H1 (cell line): ENCODE measurements around the gene PLXNA4. TPM values are rescaled to one million over a fixed set of nuclear protein-coding genes. Genes with fewer than 3 reads are reported as not detected.

Experiments
- CTCF ChIA-PET: fragments of 300-600 bp; sonication (Branson Sonifier 250); formaldehyde crosslinking; loops from one replicate; lab custom pipeline; 2021; ENCODE audit not compliant: partially characterized antibody; lab: Charles Lee
- POLR2A ChIA-PET: fragments of 300-600 bp; sonication (Branson Sonifier 250); formaldehyde crosslinking; loops from one replicate; lab custom pipeline; 2021; ENCODE audit warnings: inconsistent platforms; ENCODE audit not compliant: partially characterized antibody; lab: Charles Lee
- DNase-seq, 2 experiments: peaks; one replicate each; pipeline versions ENCODE4 v3.0.0 to v3.0.0-alpha.2; 2010 to 2022; ENCODE audit warnings: low spot score in 2 of 2, low read depth in 1 of 2, mixed read lengths in 1 of 2
- FAIRE-seq: peaks from 2 replicates; lab custom pipeline; 2011; peaks lifted over from hg19 to GRCh38; lab: Jason Lieb, UNC
- H2AFZ ChIP-seq: 2 replicates; pipeline ENCODE4 v1.8.1; 2012; ENCODE audit warnings: low read length, inconsistent platforms
- H2AK5ac ChIP-seq: 2 replicates; pipeline ENCODE4 v1.6.1; 2013; ENCODE audit warnings: low read depth, low read length
- H2BK120ac ChIP-seq: replicated peaks from 2 replicates; pipeline ENCODE3; 2013; ENCODE audit warnings: low read depth, low read length, inconsistent platforms
- H2BK12ac ChIP-seq: 2 replicates; pipeline ENCODE4 v1.6.1; 2013; ENCODE audit warnings: low read depth, low read length
- H2BK15ac ChIP-seq: 2 replicates; pipeline ENCODE4 v1.6.1; 2013; ENCODE audit warnings: low read length
- H2BK20ac ChIP-seq: 2 replicates; pipeline ENCODE4 v1.6.1; 2013; ENCODE audit warnings: low read length
- H2BK5ac ChIP-seq: 2 replicates; pipeline ENCODE4 v1.6.1; 2013; ENCODE audit warnings: low read depth, low read length
- H3K14ac ChIP-seq: 2 replicates; pipeline ENCODE4 v1.6.1; 2013; ENCODE audit warnings: inconsistent platforms; ENCODE audit not compliant: insufficient read length
- H3K18ac ChIP-seq: 2 replicates; pipeline ENCODE4 v1.6.1; 2013; ENCODE audit warnings: low read length; ENCODE audit errors: extremely low read depth
- H3K23ac ChIP-seq: 2 replicates; pipeline ENCODE4 v1.6.1; 2013; ENCODE audit warnings: inconsistent platforms; ENCODE audit not compliant: insufficient read length
- H3K23me2 ChIP-seq: 2 replicates; pipeline ENCODE4 v1.6.1; 2013; ENCODE audit warnings: low read depth, low read length
- H3K27ac ChIP-seq: 2 replicates; pipeline ENCODE4 v1.6.1; 2011; ENCODE audit warnings: low read depth, low read length, inconsistent platforms
- H3K27me3 ChIP-seq, 4 experiments: replicated peaks in 1 of 4; 1 replicate in 1 of 4; 2 replicates in 3 of 4; pipeline versions ENCODE4 v1.6.1 to v1.8.1; 2011 to 2013; ENCODE audit warnings: low read length in 3 of 4, mild to moderate bottlenecking in 3 of 4, inconsistent platforms in 2 of 4, mixed read lengths in 2 of 4, moderate library complexity in 1 of 4; ENCODE audit not compliant: control insufficient read depth in 3 of 4, insufficient read depth in 3 of 4; ENCODE audit errors: extremely low read depth in 1 of 4
- H3K36me3 ChIP-seq, 4 experiments: 2 replicates each; pipeline versions ENCODE4 v1.6.1 to v1.8.1; 2011 to 2013; ENCODE audit warnings: mild to moderate bottlenecking in 4 of 4, low read length in 3 of 4, moderate library complexity in 2 of 4, control low read depth in 1 of 4, inconsistent platforms in 1 of 4; ENCODE audit not compliant: insufficient read depth in 4 of 4, control insufficient read depth in 2 of 4
- H3K4ac ChIP-seq: replicated peaks from 2 replicates; pipeline ENCODE3; 2013; ENCODE audit warnings: low read length, low read depth, mixed read lengths, inconsistent platforms; ENCODE audit not compliant: insufficient read length
- H3K4me1 ChIP-seq, 4 experiments: replicated peaks in 1 of 4; 1 replicate in 1 of 4; 2 replicates in 3 of 4; pipeline versions ENCODE4 v1.6.1 to v1.8.1; 2011 to 2013; ENCODE audit warnings: low read length in 3 of 4, inconsistent platforms in 2 of 4, mixed read lengths in 1 of 4; ENCODE audit not compliant: insufficient read depth in 4 of 4, control insufficient read depth in 3 of 4
- H3K4me2 ChIP-seq, 2 experiments: 2 replicates each; pipeline versions ENCODE4 v1.6.1 to v1.8.1; 2011 to 2013; ENCODE audit warnings: low read depth in 2 of 2, low read length in 2 of 2, control low read depth in 1 of 2, inconsistent platforms in 1 of 2, mild to moderate bottlenecking in 1 of 2; ENCODE audit not compliant: insufficient read depth in 1 of 2
- H3K4me3 ChIP-seq, 4 experiments: fragments of 200-600, 300-600 bp in 1 of 4; sonication (generic), shearing (Covaris generic), sonication (Bioruptor Twin) in 1 of 4; 2 replicates each; pipeline versions ENCODE4 v1.5.1 to v1.8.1; 2011 to 2016; ENCODE audit warnings: low read length in 4 of 4, low read depth in 3 of 4, control low read depth in 2 of 4, inconsistent platforms in 2 of 4, mild to moderate bottlenecking in 2 of 4, mixed read lengths in 1 of 4, moderate library complexity in 1 of 4; ENCODE audit not compliant: insufficient read depth in 2 of 4; ENCODE audit errors: extremely low read depth in 1 of 4
- H3K56ac ChIP-seq: replicated peaks from 2 replicates; pipeline ENCODE3; 2013; ENCODE audit warnings: low read depth, mild to moderate bottlenecking, mixed read lengths, low read length, inconsistent platforms; ENCODE audit not compliant: insufficient read length
- H3K79me1 ChIP-seq: 2 replicates; pipeline ENCODE4 v1.6.1; 2013; ENCODE audit warnings: low read depth, low read length, control low read depth
- H3K79me2 ChIP-seq, 2 experiments: 2 replicates each; pipeline versions ENCODE4 v1.6.1 to v1.8.1; 2012 to 2013; ENCODE audit warnings: low read length in 2 of 2, mild to moderate bottlenecking in 2 of 2, inconsistent platforms in 1 of 2; ENCODE audit not compliant: insufficient read depth in 2 of 2, control insufficient read depth in 1 of 2
- H3K9ac ChIP-seq, 4 experiments: replicated peaks in 1 of 4; 1 replicate in 1 of 4; 2 replicates in 3 of 4; pipeline versions ENCODE4 v1.6.1 to v1.8.1; 2011 to 2013; ENCODE audit warnings: low read depth in 3 of 4, low read length in 3 of 4, control low read depth in 2 of 4, mild to moderate bottlenecking in 2 of 4, moderate library complexity in 2 of 4, inconsistent platforms in 1 of 4; ENCODE audit errors: extremely low read depth in 1 of 4
- H3K9me3 ChIP-seq, 2 experiments: 2 replicates each; pipeline versions ENCODE4 v1.6.1 to v1.8.1; 2012 to 2013; ENCODE audit warnings: mild to moderate bottlenecking in 2 of 2, moderate library complexity in 2 of 2, control low read depth in 1 of 2, inconsistent platforms in 1 of 2, low read depth in 1 of 2, low read length in 1 of 2, mixed read lengths in 1 of 2; ENCODE audit not compliant: insufficient read depth in 2 of 2
- H4K20me1 ChIP-seq, 2 experiments: replicated peaks in 1 of 2; 2 replicates each; pipeline versions ENCODE3 to v1.8.1; 2011 to 2013; ENCODE audit warnings: inconsistent platforms in 2 of 2, low read length in 2 of 2, mild to moderate bottlenecking in 1 of 2; ENCODE audit not compliant: insufficient read depth in 2 of 2, control insufficient read depth in 1 of 2
- H4K5ac ChIP-seq: 2 replicates; pipeline ENCODE4 v1.6.1; 2013; ENCODE audit warnings: low read length, low read depth, mixed read lengths, inconsistent platforms; ENCODE audit not compliant: insufficient read length
- H4K8ac ChIP-seq: 2 replicates; pipeline ENCODE4 v1.8.0; 2013; ENCODE audit warnings: mild to moderate bottlenecking, moderate library complexity, low read length, inconsistent platforms; ENCODE audit not compliant: insufficient read depth; ENCODE audit errors: extremely low read depth
- H4K91ac ChIP-seq: replicated peaks from 2 replicates; pipeline ENCODE3; 2013; ENCODE audit warnings: low read length, mixed read lengths, inconsistent platforms; ENCODE audit not compliant: insufficient read length
- BCL11A ChIP-seq, 2 experiments: IDR thresholded peaks; one replicate each; pipeline ENCODE4 v1.6.1; 2011; ENCODE audit warnings: low read depth in 2 of 2, low read length in 2 of 2, mild to moderate bottlenecking in 2 of 2
- CHD2 ChIP-seq: IDR thresholded peaks from 2 replicates; pipeline ENCODE4 v1.6.1; 2012; ENCODE audit warnings: low read length, improper control_type of control experiment
- CREB1 ChIP-seq: IDR thresholded peaks from 2 replicates; pipeline ENCODE4 v1.6.1; 2012; ENCODE audit warnings: inconsistent platforms
- GTF2F1 ChIP-seq: IDR thresholded peaks from 2 replicates; pipeline ENCODE4 v1.6.1; 2012; ENCODE audit warnings: low read depth, low read length, improper control_type of control experiment, borderline replicate concordance
- HDAC6 ChIP-seq: IDR thresholded peaks from one replicate; pipeline ENCODE4 v1.7.1; 2012; ENCODE audit warnings: low read depth, mild to moderate bottlenecking, inconsistent platforms, low read length, moderate library complexity
- MAFK ChIP-seq: IDR thresholded peaks from 2 replicates; pipeline ENCODE4 v1.6.1; 2012; ENCODE audit warnings: low read depth, mild to moderate bottlenecking, improper control_type of control experiment, low read length
- NANOG ChIP-seq: IDR thresholded peaks from 2 replicates; pipeline ENCODE4 v1.6.1; 2011; ENCODE audit warnings: low read length, low read depth, mild to moderate bottlenecking, inconsistent platforms; ENCODE audit not compliant: insufficient read depth, poor library complexity, severe bottlenecking
- PHF8 ChIP-seq: fragments of 200-600 bp; sonication (generic); conservative IDR thresholded peaks from 2 replicates; pipeline ENCODE4 v1.7.1; 2012; ENCODE audit warnings: low read depth, mild to moderate bottlenecking, inconsistent platforms, low read length, moderate library complexity
- POLR2AphosphoS5 ChIP-seq: IDR thresholded peaks from 2 replicates; pipeline ENCODE4 v1.6.1; 2011; ENCODE audit warnings: low read depth, low read length
- POU5F1 ChIP-seq: IDR thresholded peaks from 2 replicates; pipeline ENCODE4 v1.6.1; 2011; ENCODE audit warnings: low read depth, mild to moderate bottlenecking, low read length, moderate library complexity
- SIN3A ChIP-seq, 2 experiments: IDR thresholded peaks in 1 of 2; conservative IDR thresholded peaks in 1 of 2; 2 replicates each; pipeline ENCODE4 v1.6.1; 2011 to 2012; ENCODE audit warnings: low read length in 2 of 2, improper control_type of control experiment in 1 of 2, low read depth in 1 of 2, mild to moderate bottlenecking in 1 of 2
- SIRT6 ChIP-seq: IDR thresholded peaks from one replicate; pipeline ENCODE4 v1.7.1; 2012; ENCODE audit warnings: low read length, inconsistent platforms
- SIX5 ChIP-seq: IDR thresholded peaks from 2 replicates; pipeline ENCODE4 v1.6.1; 2011; ENCODE audit warnings: mild to moderate bottlenecking, low read depth, low read length
- SP1 ChIP-seq: IDR thresholded peaks from 2 replicates; pipeline ENCODE4 v1.6.1; 2011; ENCODE audit warnings: low read depth, low read length
- SP4 ChIP-seq: IDR thresholded peaks from 2 replicates; pipeline ENCODE4 v1.6.1; 2012; ENCODE audit warnings: low read length, inconsistent platforms
- SUZ12 ChIP-seq: fragments of 200-600 bp; sonication (generic); IDR thresholded peaks from 2 replicates; pipeline ENCODE4 v1.6.1; 2012; ENCODE audit warnings: mild to moderate bottlenecking, inconsistent platforms, low read length, moderate library complexity, mixed read lengths
- YY1 ChIP-seq: IDR thresholded peaks from 2 replicates; pipeline ENCODE4 v1.6.1; 2011; ENCODE audit warnings: low read depth, mild to moderate bottlenecking, low read length
- WGBS, 2 experiments: shearing (Covaris generic) in 1 of 2; methylation state at CpG; one replicate each; pipeline versions ENCODE4 v1.1.6 to v1.1.7; 2013 to 2015; ENCODE audit warnings: low lambda C conversion rate in 2 of 2, mixed read lengths in 2 of 2, inconsistent platforms in 1 of 2, low coverage in 1 of 2, missing lambda C conversion rate in 1 of 2; ENCODE audit not compliant: insufficient replicate concordance in 2 of 2, insufficient coverage in 1 of 2, insufficient read length in 1 of 2; ENCODE audit errors: extremely low coverage in 1 of 2, missing lambda C conversion rate in 1 of 2; 5-methylcytosine and 5-hydroxymethylcytosine counted together
- polyA plus RNA-seq, 7 experiments: library from polyadenylated mRNA; depleted of rRNA in 3 of 7; stranded (reverse) in 5 of 7; unstranded in 2 of 7; fragments of >200 nt in 5 of 7; fragments of 200-250 nt in 2 of 7; gene quantifications; 1 replicate in 5 of 7; 2 replicates in 1 of 7; 4 replicates in 1 of 7; pipeline versions ENCODE4 v1.2.1 to v1.2.3, GENCODE V29; 2011 to 2013; ENCODE audit warnings: missing spikeins in 2 of 7, mixed read lengths in 2 of 7
- total RNA-seq: library from RNA; stranded (reverse); fragmentation: NEBNext Ultra II Directional; extraction: Animal tissue kit (Norgen Biotek cat#: 25700); gene quantifications from 2 replicates; pipeline ENCODE4 v1.2.1, GENCODE V29; 2021

The PLXNA4 gene
- total and polyA plus RNA-seq, 2 of the 8 experiments (the other 6 are each of a cell fraction or from before 2014, with no cell fraction given): 0.76 to 0.79 TPM

DNA sequence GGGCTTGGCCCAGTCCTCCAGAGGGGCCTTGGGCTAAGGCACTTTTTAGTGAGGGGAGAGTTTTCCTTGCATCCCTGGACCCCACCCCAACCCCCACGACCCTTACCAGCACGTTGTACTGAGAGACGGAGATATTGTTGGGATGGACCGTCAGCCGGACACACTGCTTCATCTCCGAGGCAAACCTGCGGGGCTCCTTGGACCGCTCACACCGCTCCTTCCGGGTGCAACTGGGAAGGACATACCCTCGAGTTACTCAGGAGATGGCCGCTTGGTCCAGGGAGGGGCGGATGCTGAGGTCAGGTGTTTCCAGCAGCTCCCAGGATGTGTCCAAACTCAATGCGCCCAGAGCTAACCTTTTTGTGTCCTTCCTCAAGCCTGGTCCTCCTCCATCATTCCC lies 348.0 kb downstream of the PLXNA4 start:
- POLR2A ChIA-PET: no interaction called here
- no peak overlapping the region for H2BK5ac ChIP-seq
- H3K27me3 ChIP-seq: no peaks in the 10 kb centered on the region; a peak in 1 of 7 replicates
- no peak overlapping the region for H2BK120ac ChIP-seq
- no peak overlapping the region for H3K18ac ChIP-seq
- no peaks in the 10 kb centered on the region for H3K9me3 ChIP-seq
- no peak overlapping the region for H2BK12ac ChIP-seq
- H3K79me2 ChIP-seq: no peaks in the 10 kb centered on the region
- CTCF ChIA-PET: interaction anchor here (1.4 to 2.5 kb wide), 2 partner anchors 11 to 12 kb away, joined by 3 to 14 read pairs; no protein-coding TSS in a partner anchor
- no peak overlapping the region for H2AK5ac ChIP-seq
- no peak overlapping the region for H2AFZ ChIP-seq
- no peak overlapping the region for H4K5ac ChIP-seq
- no peak overlapping the region for H3K4me2 ChIP-seq
- no peak overlapping the region for H3K9ac ChIP-seq
- no peaks in the 10 kb centered on the region for H3K23me2 ChIP-seq
- no peak overlapping the region for H3K56ac ChIP-seq
- H2BK15ac ChIP-seq: no peak overlapping the region
- no peak overlapping the region for H4K91ac ChIP-seq
- H4K20me1 ChIP-seq: no peaks in the 10 kb centered on the region
- H3K4ac ChIP-seq: no peak overlapping the region
- H3K4me1 ChIP-seq: peaks cover 0 to 3% (median 0%) of the 10 kb centered on the region in 4 experiments; a peak in 3 of 7 replicates
- no peak overlapping the region for H3K23ac ChIP-seq
- no peak overlapping the region for H4K8ac ChIP-seq
- no peak overlapping the region for H3K14ac ChIP-seq
- H3K27ac ChIP-seq: no peak overlapping the region
- H3K36me3 ChIP-seq: no peaks in the 10 kb centered on the region
- H3K79me1 ChIP-seq: no peaks in the 10 kb centered on the region
- WGBS, 2 experiments: 94% methylated on average over 14 of the region's 14 CpGs; no CpG with 5 or more reads in 1 of the 2 experiments
- H3K4me3 ChIP-seq: no peak overlapping the region
- FAIRE-seq: no peak
- no peak overlapping the region for H2BK20ac ChIP-seq
- DNase-seq: no peak
- TF ChIP-seq SIN3A (conservative IDR thresholded peaks at IDR 0.05 in 1 of 2, IDR thresholded peaks at IDR 0.05 in 1 of 2; ENCODE audit: low read depth in 1 of 2, low read length in 2 of 2): no peak
- TF ChIP-seq POLR2AphosphoS5: no peak
- TF ChIP-seq HDAC6: no peak
- no peak for TF ChIP-seq SP1
- no peak for TF ChIP-seq PHF8
- no peak for TF ChIP-seq CHD2
- no peak for TF ChIP-seq SP4
- no peak for TF ChIP-seq CREB1
- no peak for TF ChIP-seq SUZ12
- no peak for TF ChIP-seq YY1
- no peak for TF ChIP-seq GTF2F1
- TF ChIP-seq SIRT6: no peak
- no peak for TF ChIP-seq SIX5
- TF ChIP-seq NANOG: no peak
- TF ChIP-seq MAFK: no peak
- no peak for TF ChIP-seq POU5F1
- TF ChIP-seq BCL11A (IDR thresholded peaks at IDR 0.05; ENCODE audit: low read depth in 2 of 2, low read length in 2 of 2): no peak
